Choroid plexus epithelial cell (primary cell): ENCODE results near the gene CAGE1.
"Not testable (repeated sequence)": the region's sequence is repeated elsewhere in the genome, so short reads cannot be mapped to it uniquely, and the experiment has no call there.

Experiments
- DNase-seq: peaks from one replicate; pipeline ENCODE4 v3.0.0-alpha.2; 2010; ENCODE audit warnings: low read depth
- H3K4me3 ChIP-seq: 2 replicates; pipeline ENCODE4 v1.5.1; 2011; ENCODE audit warnings: low read depth, mild to moderate bottlenecking, control low read depth, low read length, moderate library complexity
- CTCF ChIP-seq: conservative IDR thresholded peaks from 2 replicates; pipeline ENCODE4 v1.5.1; 2011; ENCODE audit warnings: low read depth, mild to moderate bottlenecking, control low read depth, inconsistent platforms, low read length, moderate library complexity

Gene CAGE1

GRCh38 chr6:7339007-7339732, 50.4 kb downstream of the CAGE1 start:
- peak; percentile 58 for TF ChIP-seq CTCF
- not testable (repeated sequence) for H3K4me3 ChIP-seq
- DNase-seq = peak; percentile 44

GRCh38 chr6:7338031-7338430, 51.5 kb downstream of the CAGE1 start:
- TF ChIP-seq CTCF = no peak
- DNase-seq = peak; percentile 39
- no peak overlapping the region for H3K4me3 ChIP-seq

- no peak for TF ChIP-seq CTCF
- DNase-seq = no peak
- no peak overlapping the region for H3K4me3 ChIP-seq
These were observed 54.0 kb downstream of the CAGE1 start for GRCh38 chr6:7335519-7335918.

- no peak for TF ChIP-seq CTCF
- H3K4me3 ChIP-seq = no peak overlapping the region
- no peak for DNase-seq
These were observed 54.9 kb downstream of the CAGE1 start for GRCh38 chr6:7334685-7335084.

- H3K4me3 ChIP-seq = no peak overlapping the region
- DNase-seq = no peak
- TF ChIP-seq CTCF = no peak
These were observed 57.3 kb downstream of the CAGE1 start for GRCh38 chr6:7332090-7332745.

- no peak for TF ChIP-seq CTCF
- no peak overlapping the region for H3K4me3 ChIP-seq
- DNase-seq = no peak
These were observed 58.1 kb downstream of the CAGE1 start for GRCh38 chr6:7331452-7331851.

- DNase-seq = no peak
- TF ChIP-seq CTCF = no peak
These were observed 61.3 kb downstream of the CAGE1 start for GRCh38 chr6:7328243-7328642.

More at GRCh38 chr6:7328243-7328642, 61.3 kb downstream of the CAGE1 start:
- no peak overlapping the region for H3K4me3 ChIP-seq
